IPS-NIHi11 (cell line): ENCODE results near the gene BPIFB3.
"Not testable (repeated sequence)": the region's sequence is repeated elsewhere in the genome, so short reads cannot be mapped to it uniquely, and the experiment has no call there.

ENCODE experiments used
- DNase-seq: peaks from one replicate; pipeline ENCODE4 v3.0.0; 2012; ENCODE audit warnings: mixed read lengths, low spot score

The BPIFB3 gene

GRCh38 chr20:33091693-33092092, 38.0 kb downstream of the BPIFB3 start:
- DNase-seq: no peak

- no peak for DNase-seq
Measured at GRCh38 chr20:33092361-33092760, 38.7 kb downstream of the BPIFB3 start.

- DNase-seq: no peak
Measured at GRCh38 chr20:33093074-33093473, 39.4 kb downstream of the BPIFB3 start.

- DNase-seq: no peak
Measured at GRCh38 chr20:33093582-33093981, 39.9 kb downstream of the BPIFB3 start.

- DNase-seq: no peak
Measured at GRCh38 chr20:33095249-33095648, 41.5 kb downstream of the BPIFB3 start.

GRCh38 chr20:33095902-33096584, 42.3 kb downstream of the BPIFB3 start:
- peak; percentile 88 for DNase-seq

- no peak for DNase-seq
Measured at GRCh38 chr20:33097001-33097400, 43.3 kb downstream of the BPIFB3 start.

GRCh38 chr20:33099843-33100538, 46.3 kb downstream of the BPIFB3 start:
- DNase-seq: no peak

- no peak for DNase-seq
Measured at GRCh38 chr20:33103556-33103955, 49.9 kb downstream of the BPIFB3 start.

GRCh38 chr20:33104336-33104735, 50.6 kb downstream of the BPIFB3 start:
- no peak for DNase-seq

- no peak for DNase-seq
Measured at GRCh38 chr20:33105316-33105924, 51.7 kb downstream of the BPIFB3 start.

- DNase-seq: not testable (repeated sequence)
Measured at GRCh38 chr20:33106058-33106620, 52.4 kb downstream of the BPIFB3 start.

- DNase-seq: no peak
Measured at GRCh38 chr20:33108661-33109060, 55.0 kb downstream of the BPIFB3 start.

GRCh38 chr20:33110147-33110825, 56.6 kb downstream of the BPIFB3 start:
- DNase-seq: no peak

- DNase-seq: no peak
Measured at GRCh38 chr20:33111306-33111705, 57.6 kb downstream of the BPIFB3 start.

GRCh38 chr20:33112547-33113386, 59.1 kb downstream of the BPIFB3 start:
- no peak for DNase-seq

- no peak for DNase-seq
Measured at GRCh38 chr20:33113387-33113908, 59.7 kb downstream of the BPIFB3 start.

- DNase-seq: not testable (repeated sequence)
Measured at GRCh38 chr20:33115501-33115900, 61.8 kb downstream of the BPIFB3 start.

- DNase-seq: no peak
Measured at GRCh38 chr20:33119725-33120720, 66.3 kb downstream of the BPIFB3 start.

GRCh38 chr20:33120934-33121333, 67.2 kb downstream of the BPIFB3 start:
- DNase-seq: no peak
